ENCODE results near the gene EPHB2.

- no peak for TF ChIP-seq POLR2AphosphoS5 (IDR thresholded peaks at IDR 0.05; ENCODE audit: low read depth, low read length)
- no peak for TF ChIP-seq POLR2A (IDR thresholded peaks at IDR 0.05; ENCODE audit: low read depth, low read length)
These were observed 222.3 kb downstream of the EPHB2 start for GRCh38 chr1:22932803-22933470.
